Activated naive CD4-positive, alpha-beta T cell treated with anti-CD3 and anti-CD28 coated beads, Interleukin-2, amount 50 U/mL, for 72 hours (primary cell): Measurements from ENCODE around the gene THUMPD1. TPM values are rescaled to one million over a fixed set of nuclear protein-coding genes. Genes with fewer than 3 reads are reported as not detected.
A peak's percentile ranks its signal among the peaks of the same experiment; 100 is the strongest.
"Not testable (repeated sequence)": the region's sequence is repeated elsewhere in the genome, so short reads cannot be mapped to it uniquely, and the experiment has no call there.

ENCODE experiments used
- ATAC-seq, 2 donors: fragments of 150-1000 bp; cut with Tn5 transposase; 2 replicates each; pipeline ENCODE4 v1.10.0; 2021; ENCODE audit warnings: mild to moderate bottlenecking in 2 of 2, moderate library complexity in 2 of 2
- DNase-seq, 2 donors: peaks; one replicate each; pipeline ENCODE4 v3.0.0; 2021 to 2022; ENCODE audit warnings: low spot score in 2 of 2
- H3K27ac Mint-ChIP-seq, 2 donors: one replicate each; pipeline ENCODE4 v1.8.0; 2022; ENCODE audit warnings: mild to moderate bottlenecking in 2 of 2, mixed read lengths in 2 of 2
- H3K36me3 Mint-ChIP-seq, 2 donors: one replicate each; pipeline ENCODE4 v1.8.0; 2022; ENCODE audit warnings: mixed read lengths in 2 of 2
- H3K9me3 Mint-ChIP-seq, 2 donors: one replicate each; pipeline ENCODE4 v1.8.0; 2022; ENCODE audit warnings: mixed read lengths in 2 of 2
- total RNA-seq, 2 donors: library from RNA; stranded (reverse); gene quantifications; one replicate each; pipeline ENCODE4 v1.2.3, GENCODE V29; 2022

THUMPD1 gene
- total RNA-seq, 2 donors from 2014 or later: 40.4 to 42.5 TPM

GRCh38 chr16:20727181-20727580 is 14.4 kb downstream of the THUMPD1 start:
- no peaks in the 10 kb centered on the region for H3K36me3 Mint-ChIP-seq
- DNase-seq (no peak), ATAC-seq (no peak)
- no peak overlapping the region for H3K27ac Mint-ChIP-seq
- H3K9me3 Mint-ChIP-seq: no peaks in the 10 kb centered on the region

DNA sequence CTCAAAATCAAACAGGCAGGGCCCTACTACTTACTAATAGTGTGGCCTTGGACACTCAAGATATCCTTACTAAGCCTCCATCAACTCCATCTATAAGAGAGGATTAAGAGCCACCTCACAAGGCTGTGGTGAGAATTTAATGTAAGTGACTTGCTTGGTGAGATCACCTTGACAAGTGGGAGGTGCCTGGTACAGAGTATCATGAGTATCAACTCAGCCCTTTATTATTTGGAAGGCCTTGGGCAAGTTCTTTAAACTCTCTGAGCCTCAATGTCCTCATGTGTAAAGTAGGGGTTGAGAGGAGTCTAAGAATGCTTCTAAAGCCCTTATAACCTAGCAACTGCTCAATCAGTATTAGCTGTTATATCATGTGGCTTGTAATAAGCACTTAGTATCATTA is 15.0 kb downstream of the THUMPD1 start:
- DNase-seq (no peak), ATAC-seq (no peak)
- no peak overlapping the region for H3K27ac Mint-ChIP-seq
- H3K36me3 Mint-ChIP-seq: no peaks in the 10 kb centered on the region
- no peaks in the 10 kb centered on the region for H3K9me3 Mint-ChIP-seq

DNA sequence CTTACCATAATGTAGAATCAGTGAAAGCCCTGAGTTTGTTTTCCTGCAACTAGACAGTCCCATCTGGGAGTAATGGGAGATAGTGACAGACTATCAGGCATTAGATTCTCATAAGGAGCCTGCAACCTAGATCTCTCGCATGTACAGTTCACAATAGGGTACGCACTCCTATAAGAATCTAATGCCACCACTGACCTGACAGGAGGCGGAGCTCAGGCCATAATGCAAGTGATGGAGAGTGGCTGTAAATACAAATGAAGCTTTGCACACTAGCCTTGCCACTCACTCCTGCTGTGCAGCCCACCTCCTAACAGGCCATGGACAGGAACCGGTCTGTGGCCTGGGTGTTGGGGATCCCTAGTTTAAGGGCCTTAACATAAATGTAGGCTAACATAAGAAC is 21.4 kb downstream of the THUMPD1 start:
- Mint-ChIP-seq H3K27ac (no peak overlapping the region), H3K36me3 (no peaks in the 10 kb centered on the region), H3K9me3 (no peaks in the 10 kb centered on the region)
- ATAC-seq: no peak
- DNase-seq: no peak

GRCh38 chr16:20717718-20718117 is 23.9 kb downstream of the THUMPD1 start:
- not testable (repeated sequence) for DNase-seq, H3K9me3 Mint-ChIP-seq, H3K36me3 Mint-ChIP-seq, ATAC-seq, H3K27ac Mint-ChIP-seq

DNA sequence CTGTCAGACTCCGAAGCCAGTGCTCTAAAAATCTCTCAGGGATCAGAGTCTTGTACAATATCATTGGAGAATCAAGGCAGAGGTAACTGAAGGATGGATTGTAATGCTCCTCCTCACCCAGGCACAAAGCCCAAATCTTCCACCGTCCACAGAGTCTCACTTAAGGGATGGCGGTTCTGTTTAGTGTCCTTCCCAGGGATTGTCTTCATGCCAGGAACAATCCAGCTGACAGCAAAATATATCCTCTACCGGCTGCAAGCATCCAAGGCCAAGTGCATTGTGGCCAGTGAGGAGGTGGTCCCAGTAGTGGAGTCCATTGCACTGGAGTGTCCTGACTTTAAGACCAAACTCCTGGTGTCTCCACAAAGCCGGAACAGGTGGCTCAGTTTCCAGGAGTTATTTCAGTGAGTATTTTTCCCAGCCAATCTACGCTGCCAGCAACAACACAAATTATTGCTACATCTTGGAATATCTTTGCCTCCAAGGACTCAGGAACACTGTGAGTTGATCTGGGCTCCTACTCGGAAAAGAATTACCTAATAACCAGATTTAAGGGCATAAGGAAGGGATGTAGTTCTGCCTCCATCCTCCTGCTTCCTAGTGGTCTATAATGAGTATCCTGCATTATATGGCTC is 30.2 kb downstream of the THUMPD1 start:
- H3K36me3 Mint-ChIP-seq: peaks cover 0 to 4% of the 10 kb centered on the region in 2 donors
- DNase-seq (no peak), ATAC-seq (no peak)
- no peaks in the 10 kb centered on the region for H3K9me3 Mint-ChIP-seq
- no peak overlapping the region for H3K27ac Mint-ChIP-seq

DNA sequence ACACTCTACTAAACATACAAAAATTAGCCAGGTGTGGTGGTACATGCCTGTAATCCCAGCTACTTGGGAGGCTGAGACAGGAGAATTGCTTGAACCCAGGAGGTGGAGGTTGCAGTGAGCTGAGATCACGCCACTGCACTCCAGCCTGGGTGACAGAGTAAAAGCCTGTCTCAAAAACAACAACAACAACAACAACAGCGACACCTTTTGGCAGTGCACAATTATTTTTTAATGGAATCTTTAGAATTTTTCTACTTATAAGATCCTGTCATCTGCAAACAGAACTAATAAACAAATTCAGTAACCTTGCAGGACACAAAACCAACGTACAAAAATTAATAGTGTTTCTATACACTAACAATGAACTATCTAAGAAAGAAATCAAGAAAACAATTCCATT is 33.5 kb downstream of the THUMPD1 start:
- H3K27ac Mint-ChIP-seq, H3K36me3 Mint-ChIP-seq, ATAC-seq, H3K9me3 Mint-ChIP-seq: not testable (repeated sequence)
- DNase-seq: peak in 1 of 2 donors; percentile 9

DNA sequence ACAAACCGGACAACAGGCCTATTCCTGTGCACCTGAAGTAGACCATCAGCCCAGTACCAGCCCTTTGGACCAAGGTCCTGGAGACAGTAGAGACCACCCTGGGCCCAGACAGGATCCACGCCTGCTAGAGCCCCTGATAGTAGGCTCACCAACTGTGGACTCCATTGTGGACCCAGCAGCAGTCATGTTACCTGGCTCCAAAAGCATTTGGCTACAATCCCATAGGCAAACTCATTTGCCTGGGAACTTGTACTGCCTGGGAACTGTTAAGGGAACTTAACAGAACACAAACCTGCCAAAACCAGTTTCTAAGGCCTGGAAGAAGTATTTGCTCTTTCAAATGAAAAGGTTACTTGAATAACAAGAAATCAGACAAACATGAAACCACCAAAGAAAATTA is 34.2 kb downstream of the THUMPD1 start:
- no peaks in the 10 kb centered on the region for H3K9me3 Mint-ChIP-seq
- ATAC-seq: no peak
- no peak for DNase-seq
- H3K27ac Mint-ChIP-seq: no peak overlapping the region
- peaks cover 0 to 8% of the 10 kb centered on the region in 2 donors for H3K36me3 Mint-ChIP-seq

DNA sequence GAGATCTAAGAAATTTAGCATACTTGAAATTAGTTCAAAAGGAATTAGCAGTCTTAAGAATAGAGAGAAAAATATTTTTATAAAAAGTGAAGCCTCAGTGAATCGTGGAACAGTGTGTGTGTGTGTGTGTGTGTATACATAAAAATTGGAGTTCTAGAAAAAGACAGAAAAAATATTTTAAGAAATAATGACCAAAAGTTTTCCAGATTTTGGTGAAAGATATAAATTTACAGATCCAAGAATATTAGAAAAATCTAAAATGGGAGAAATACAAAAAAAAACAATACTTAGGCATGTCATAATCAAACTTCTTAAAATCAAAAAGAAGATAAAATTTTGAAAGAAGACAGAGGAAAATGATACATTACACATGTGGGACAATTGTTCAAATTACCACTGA is 35.6 kb downstream of the THUMPD1 start:
- H3K9me3 Mint-ChIP-seq, ATAC-seq, H3K36me3 Mint-ChIP-seq, DNase-seq, H3K27ac Mint-ChIP-seq: not testable (repeated sequence)

DNA sequence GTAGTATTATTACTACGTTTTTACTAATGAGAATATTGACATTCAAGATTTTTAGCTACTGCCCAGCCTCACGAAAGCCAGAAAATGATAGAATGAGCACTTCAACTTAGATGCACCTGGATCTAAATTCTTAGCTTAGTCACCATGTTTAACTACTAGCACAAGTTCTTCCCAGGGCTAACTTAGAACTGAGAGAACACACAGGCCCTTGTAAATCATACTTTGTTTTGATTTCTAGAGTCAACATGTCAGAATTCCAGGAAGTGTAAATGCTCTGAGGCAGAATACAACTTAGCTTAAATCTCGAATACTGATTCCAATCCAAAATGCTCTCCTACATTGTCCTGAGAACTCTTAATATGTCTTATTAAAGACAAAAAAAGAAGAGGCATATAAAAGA is 37.3 kb downstream of the THUMPD1 start:
- Mint-ChIP-seq H3K27ac (no peak overlapping the region), H3K36me3 (peaks cover 0 to 8% of the 10 kb centered on the region in 2 donors), H3K9me3 (peaks cover 0 to 8% of the 10 kb centered on the region in 2 donors)
- DNase-seq: no peak
- ATAC-seq: no peak

- not testable (repeated sequence) for DNase-seq, H3K27ac Mint-ChIP-seq
These were observed 39.9 kb downstream of the THUMPD1 start for GRCh38 chr16:20701692-20702091.

DNA sequence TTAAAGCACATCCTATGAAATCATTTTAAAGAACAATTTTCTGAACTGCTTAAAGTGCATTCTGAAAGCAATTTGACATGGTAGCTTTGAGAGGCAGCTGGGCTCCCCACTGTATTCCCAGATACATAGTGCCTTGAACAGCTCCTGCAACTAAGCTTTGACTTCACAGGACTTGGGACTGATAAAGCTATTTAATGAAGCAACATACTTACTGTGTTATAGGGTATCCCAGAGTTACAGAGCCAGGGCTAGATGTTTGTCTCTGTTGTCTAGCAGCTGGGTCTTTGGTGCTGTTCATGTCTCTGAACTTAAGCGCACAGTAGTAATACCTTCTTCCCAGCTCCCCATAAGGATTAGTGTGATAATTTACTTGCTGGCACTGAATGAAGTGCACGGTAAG is 45.0 kb downstream of the THUMPD1 start:
- Mint-ChIP-seq H3K27ac (no peak overlapping the region), H3K36me3 (no peaks in the 10 kb centered on the region), H3K9me3 (peaks cover 0 to 8% of the 10 kb centered on the region in 2 donors)
- DNase-seq (no peak), ATAC-seq (no peak)

More at GRCh38 chr16:20701692-20702091, 39.9 kb downstream of the THUMPD1 start:
- not testable (repeated sequence) for H3K36me3 Mint-ChIP-seq, H3K9me3 Mint-ChIP-seq, ATAC-seq

- no peak for ATAC-seq
- no peaks in the 10 kb centered on the region for H3K36me3 Mint-ChIP-seq
- DNase-seq: no peak
- H3K27ac Mint-ChIP-seq: no peak overlapping the region
- H3K9me3 Mint-ChIP-seq: peaks cover 0 to 1% of the 10 kb centered on the region in 2 donors
These were observed 46.6 kb downstream of the THUMPD1 start for GRCh38 chr16:20695024-20695423.

- H3K27ac Mint-ChIP-seq, H3K36me3 Mint-ChIP-seq, ATAC-seq, DNase-seq, H3K9me3 Mint-ChIP-seq: not testable (repeated sequence)
These were observed 47.5 kb downstream of the THUMPD1 start for GRCh38 chr16:20694096-20694495.

DNA sequence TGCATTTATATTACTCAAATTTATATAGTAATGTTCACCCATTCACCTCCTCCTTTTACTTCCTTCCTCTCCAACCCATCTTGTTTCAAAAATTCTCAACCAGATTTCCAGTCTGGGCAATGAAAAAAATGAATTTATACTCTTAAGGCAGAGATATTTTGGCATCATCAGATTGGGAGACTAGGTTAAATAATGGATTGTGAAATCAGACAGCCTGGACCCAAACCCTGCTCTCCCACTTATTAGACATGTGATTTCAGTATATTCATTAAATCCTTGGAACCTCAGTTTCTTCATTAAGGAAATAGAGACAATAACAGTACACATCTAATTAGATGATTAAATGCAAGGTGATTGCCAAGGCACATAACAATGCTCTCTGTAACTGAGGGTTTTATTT is 52.0 kb downstream of the THUMPD1 start:
- no peak for ATAC-seq
- Mint-ChIP-seq H3K36me3 (no peaks in the 10 kb centered on the region), H3K9me3 (no peaks in the 10 kb centered on the region), H3K27ac (no peak overlapping the region)
- DNase-seq: no peak

- no peaks in the 10 kb centered on the region for H3K36me3 Mint-ChIP-seq
- ATAC-seq (peak; percentile 81 to 95), DNase-seq (no peak)
- H3K9me3 Mint-ChIP-seq: peaks cover 0 to 6% of the 10 kb centered on the region in 2 donors
- peak overlapping the region; percentile 69 to 77 for H3K27ac Mint-ChIP-seq
These were observed 57.8 kb downstream of the THUMPD1 start for GRCh38 chr16:20683812-20684211.
